HL-60/S4 treated with retinoic acid at 250 ng/mL for 4 days and 3 days (cell line): ENCODE data around the gene SIPA1L2.

Experiments used
- in situ Hi-C: fragments of 300-500 bp; cut with MboI; formaldehyde crosslinking; loops from 2 replicates; pipeline ENCODE4 v1.7.0; 2022; ENCODE audit warnings: low sequenced_read_pairs

The SIPA1L2 gene

DNA sequence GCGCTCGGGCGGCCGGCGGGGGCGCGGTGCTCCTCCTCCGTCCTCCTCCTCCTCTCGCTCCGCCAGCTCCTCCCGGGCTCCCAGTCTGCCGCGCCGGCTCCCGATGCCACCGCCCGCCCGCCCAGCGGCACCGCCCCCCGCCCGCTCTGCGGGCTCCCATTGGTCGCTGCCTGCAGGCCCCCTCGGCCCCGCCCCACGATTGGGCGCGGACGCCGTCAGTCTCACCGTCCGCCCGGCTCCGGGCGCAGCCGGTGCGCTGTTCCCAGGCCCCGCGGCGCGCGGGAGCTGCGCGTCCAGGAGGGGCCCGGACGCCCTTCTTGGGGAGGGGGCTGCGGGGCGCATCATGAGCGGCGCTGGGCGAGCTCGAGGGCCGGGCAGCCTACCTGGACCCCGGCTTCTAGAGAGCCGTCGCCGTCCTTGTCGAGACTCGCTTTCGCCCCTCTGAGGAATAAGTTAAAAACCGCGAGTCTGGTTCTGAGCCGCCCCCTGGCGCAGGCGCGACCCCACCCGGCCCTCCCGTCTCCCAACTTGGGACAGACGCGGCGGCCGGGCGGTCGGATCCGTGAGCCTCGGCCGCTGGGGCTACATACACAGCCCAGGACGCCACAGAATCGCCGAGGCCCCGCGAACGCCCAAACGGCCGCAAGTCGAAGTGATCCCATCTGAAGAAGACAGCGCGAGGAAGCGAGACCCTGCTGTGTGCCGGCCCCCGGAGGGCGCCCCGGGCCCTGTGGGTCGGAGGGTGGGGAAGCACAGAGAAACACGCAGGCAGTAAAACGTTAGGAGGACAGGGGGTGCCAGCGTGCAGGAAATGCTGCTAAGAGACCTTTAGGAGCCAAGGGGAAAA lies at the start of gene SIPA1L2:
TSS of gene SIPA1L2 (minus strand) at position 87 of the 847 bp plus-strand sequence. CDS start 114,794 bp downstream, outside the sequence.
- in situ Hi-C loops, result loop anchor here (10.0 to 25.0 kb wide), 2 partner anchors 545 to 768 kb away; no protein-coding TSS in a partner anchor

DNA sequence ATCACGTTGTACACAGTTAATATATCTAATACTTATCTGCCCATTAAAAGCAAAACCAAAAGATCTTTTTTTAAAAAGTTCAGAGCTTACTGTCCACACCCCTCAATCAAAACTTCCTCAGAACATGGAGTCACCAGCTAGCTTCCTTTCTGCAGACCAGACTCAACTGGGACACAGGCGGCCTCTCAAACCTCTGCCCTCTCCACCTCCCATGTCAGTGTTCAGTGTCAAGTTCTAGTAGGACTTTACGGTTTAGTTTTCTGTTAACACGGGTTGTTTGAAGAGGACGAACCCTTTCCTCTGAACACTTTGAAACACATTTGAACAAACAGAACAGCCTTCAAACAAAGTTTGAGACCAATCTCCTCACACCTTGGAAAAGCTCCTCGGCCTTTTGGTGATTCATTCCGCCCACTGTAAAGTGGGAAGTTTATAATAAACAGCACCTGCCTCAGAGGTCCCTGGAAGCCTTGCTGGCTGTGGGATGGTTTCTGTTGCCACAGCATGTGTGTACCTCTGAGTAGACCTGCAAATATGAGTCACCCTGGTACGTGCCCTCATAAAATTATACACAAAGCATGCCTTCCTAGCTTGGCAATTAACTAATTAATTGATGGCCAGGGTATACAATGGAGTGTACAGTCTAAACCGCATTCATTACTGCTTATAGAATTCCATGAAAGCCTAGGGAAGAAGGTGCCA lies 48.4 kb upstream of the SIPA1L2 start:
- in situ Hi-C loops, result no loop called here

DNA sequence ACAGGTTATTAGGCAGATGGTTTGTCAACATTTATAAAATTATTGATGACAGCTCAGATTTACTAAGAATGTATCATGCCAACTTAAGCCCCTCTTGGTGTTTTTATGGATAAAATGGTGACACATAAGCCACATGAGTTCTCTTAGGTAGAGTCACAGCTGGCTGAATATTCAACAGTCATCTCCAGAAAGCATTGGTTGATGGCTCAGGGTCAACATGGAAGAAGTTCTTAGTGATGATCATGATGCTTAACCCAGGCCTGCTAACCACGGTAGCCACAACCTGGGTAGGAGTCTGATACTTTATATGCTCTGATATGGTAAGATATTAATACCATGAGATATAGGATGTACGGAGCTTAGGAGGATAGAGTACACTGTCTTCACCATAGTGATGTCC lies 46.4 kb upstream of the SIPA1L2 start:
- in situ Hi-C loops, result no loop called here

- in situ Hi-C loops, result no loop called here
These were observed 46.0 kb upstream of the SIPA1L2 start for GRCh38 chr1:232675898-232676297.

- in situ Hi-C loops, result no loop called here
These were observed 45.3 kb upstream of the SIPA1L2 start for GRCh38 chr1:232675260-232675659.

- in situ Hi-C loops, result no loop called here
These were observed 43.3 kb upstream of the SIPA1L2 start for GRCh38 chr1:232673256-232673655.

DNA sequence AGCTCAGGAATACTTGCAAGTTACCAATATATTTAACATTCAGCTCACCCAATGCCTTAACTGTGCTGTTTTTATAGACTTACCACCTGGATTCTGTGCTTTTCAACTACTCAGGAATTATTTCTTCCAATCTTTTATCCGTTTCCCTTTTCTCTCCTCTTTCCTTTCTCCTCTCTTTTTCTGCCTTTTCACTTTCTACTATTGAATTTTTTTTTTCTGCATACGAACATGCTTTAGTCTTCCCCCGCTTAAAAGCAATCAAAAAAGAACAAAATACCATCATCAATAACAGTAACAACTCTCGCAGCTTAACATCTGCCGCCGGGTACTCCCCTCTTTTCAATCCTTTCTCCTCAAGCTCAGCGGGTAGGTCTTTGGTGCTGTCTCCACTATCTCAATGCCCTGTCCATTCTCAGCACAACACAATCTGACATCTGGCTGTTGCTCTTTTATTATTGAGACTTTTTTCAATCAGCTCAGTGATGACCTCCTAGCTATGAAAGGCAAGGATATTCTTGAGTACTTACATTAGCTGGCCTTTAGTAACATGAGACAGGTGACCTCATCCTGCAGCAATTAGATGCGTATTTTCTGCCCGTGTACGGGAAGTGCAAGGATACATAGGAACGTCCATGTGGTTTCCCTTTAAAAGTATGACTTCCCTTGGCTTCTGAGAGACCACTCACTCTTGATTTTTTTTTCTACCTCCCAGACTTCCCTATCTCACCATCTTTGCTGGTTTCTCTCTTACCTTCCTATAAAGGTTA lies 40.2 kb upstream of the SIPA1L2 start:
- in situ Hi-C loops, result no loop called here

- in situ Hi-C loops, result no loop called here
These were observed 37.8 kb upstream of the SIPA1L2 start for GRCh38 chr1:232667778-232668165.

DNA sequence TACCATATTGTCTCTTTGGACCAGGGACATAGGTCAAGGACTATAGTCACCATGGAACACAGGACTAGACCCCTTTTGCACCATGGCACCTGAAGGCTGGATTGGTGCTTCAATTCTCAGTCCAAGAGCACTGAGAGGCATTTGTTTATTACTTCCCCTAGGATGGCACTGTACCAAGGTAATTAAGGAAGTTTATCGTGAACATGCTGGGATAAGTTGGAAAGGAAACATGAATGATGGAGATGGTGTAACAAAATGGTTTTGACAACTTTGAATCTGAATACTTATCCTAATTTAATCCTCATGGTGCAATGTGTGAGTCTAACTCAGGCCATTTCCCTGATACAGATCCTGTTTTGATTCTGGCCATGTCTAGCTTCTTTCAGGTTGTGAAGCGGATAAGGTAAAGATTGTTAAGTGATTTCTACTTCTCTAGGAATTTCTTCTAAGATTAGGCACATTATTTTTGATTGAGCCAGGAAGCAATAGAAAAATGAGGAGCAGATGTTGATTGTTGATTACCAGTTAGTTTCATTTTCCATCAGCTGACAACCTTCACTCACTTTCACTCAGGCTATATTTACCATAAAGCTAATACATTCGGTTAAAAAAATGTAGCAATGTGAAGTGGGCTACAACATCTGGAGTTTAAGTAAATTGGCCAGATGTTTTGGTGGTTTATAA lies 37.3 kb upstream of the SIPA1L2 start:
- in situ Hi-C loops, result no loop called here

- in situ Hi-C loops, result no loop called here
These were observed 35.2 kb upstream of the SIPA1L2 start for GRCh38 chr1:232664844-232665777.

- in situ Hi-C loops, result no loop called here
These were observed 33.0 kb upstream of the SIPA1L2 start for GRCh38 chr1:232662910-232663309.

- in situ Hi-C loops, result no loop called here
These were observed 28.5 kb upstream of the SIPA1L2 start for GRCh38 chr1:232658386-232658785.

GRCh38 chr1:232657426-232658005 lies 27.6 kb upstream of the SIPA1L2 start:
- in situ Hi-C loops, result no loop called here

- in situ Hi-C loops, result no loop called here
These were observed 25.8 kb upstream of the SIPA1L2 start for GRCh38 chr1:232655746-232656085.

DNA sequence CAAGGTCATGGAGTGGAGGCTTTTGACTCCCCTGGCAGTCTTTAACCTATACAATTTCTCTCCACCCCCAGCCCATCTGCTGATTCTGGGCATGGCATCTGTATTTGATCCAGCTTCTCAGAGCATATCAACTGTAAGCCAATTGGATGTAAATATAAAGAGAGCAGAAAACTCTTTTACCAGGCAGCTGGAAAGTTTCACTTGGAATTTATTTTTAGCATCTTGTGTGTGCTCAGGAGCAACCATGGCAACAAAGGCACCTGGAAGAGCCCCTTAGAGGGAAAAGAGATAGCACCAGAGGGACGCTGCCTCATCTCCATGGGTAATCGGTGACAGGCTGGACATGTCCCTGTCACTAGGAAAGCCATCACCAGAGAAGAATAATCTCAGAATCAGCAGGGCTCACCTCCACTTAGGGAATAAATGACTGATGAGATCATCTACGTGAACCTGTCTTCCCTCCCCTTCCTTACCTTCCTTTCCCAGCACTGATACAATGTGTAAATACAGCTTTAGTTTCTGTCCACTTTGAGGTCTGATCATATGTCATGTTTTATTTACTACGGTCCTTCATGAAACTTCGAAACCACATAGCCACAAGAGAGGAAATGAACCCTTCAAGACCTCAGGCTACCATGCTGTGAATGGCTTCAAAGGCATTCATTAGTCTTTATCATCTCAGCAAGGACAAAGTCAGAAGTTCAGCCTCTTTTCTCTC lies 25.3 kb upstream of the SIPA1L2 start:
- in situ Hi-C loops, result no loop called here

DNA sequence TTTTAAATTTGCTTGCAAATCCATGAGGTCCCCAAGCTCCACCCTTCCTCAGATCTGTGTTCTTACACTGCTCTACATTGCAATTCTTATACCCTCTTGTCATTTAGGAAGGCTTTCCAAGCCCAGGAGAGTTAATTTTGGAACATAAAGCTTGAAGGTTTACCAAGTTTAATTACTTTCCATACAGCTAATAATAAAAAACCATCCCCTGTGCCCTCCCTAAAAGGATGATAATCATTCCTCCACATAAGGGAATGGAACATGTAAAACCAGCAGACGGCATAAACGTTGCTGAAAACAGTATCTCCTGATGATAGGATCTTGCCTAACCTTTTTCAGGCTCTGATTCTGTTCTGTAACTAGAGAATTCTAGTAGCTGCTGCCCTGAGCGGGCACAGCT lies 23.9 kb upstream of the SIPA1L2 start:
- in situ Hi-C loops, result no loop called here

DNA sequence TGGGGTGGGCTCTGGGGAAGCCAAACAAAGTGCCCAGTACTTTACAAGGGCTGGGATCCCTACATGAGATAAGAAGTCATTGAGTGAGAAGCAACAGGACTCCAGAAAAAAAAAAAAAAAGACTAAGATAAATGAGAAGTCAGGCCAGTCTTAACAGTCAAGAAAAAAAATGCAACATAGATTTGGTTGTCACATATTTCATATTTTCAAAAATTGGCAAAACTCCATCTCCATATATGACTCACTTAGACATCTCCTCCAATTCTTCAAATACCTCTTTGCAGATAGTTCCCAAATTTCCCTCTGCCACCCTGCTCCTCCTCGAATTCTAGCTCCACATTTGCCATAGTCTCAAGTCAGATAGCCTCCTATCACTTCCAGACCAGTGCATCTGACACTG lies 20.9 kb upstream of the SIPA1L2 start:
- in situ Hi-C loops, result no loop called here

GRCh38 chr1:232650418-232650817 lies 20.5 kb upstream of the SIPA1L2 start:
- in situ Hi-C loops, result no loop called here

DNA sequence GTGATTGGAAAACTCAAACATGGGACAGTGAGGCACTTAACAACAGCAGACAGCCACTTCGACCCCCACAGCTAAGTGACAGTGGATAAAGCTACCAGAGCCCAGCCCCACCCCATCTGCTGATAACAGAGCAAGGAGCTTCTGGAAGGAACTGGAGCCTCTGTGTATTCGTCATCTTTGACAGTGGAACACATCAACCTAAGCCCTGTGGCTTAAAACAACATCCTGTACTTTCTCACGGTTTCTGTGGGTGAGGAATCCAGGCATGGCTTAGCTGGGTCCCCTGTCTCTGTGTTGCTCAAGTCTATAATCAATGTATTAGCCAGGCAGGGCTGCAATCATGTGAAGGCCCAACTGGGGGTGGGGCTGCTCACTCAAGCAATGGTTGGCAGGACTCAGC lies 18.4 kb upstream of the SIPA1L2 start:
- in situ Hi-C loops, result loop anchor here (25.0 kb wide), 1 partner anchor 786 kb away; no protein-coding TSS in a partner anchor
